ENCODE data around the gene MSMP. TPM values are rescaled to one million over a fixed set of nuclear protein-coding genes. Genes with fewer than 3 reads are reported as not detected.
A peak's percentile ranks its signal among the peaks of the same experiment; 100 is the strongest.

The MSMP gene
- total and polyA plus RNA-seq, 9 of the 15 experiments (the other 6 are each of a cell fraction or from before 2014, with no cell fraction given): 0.60 TPM; not detected in 8

DNA sequence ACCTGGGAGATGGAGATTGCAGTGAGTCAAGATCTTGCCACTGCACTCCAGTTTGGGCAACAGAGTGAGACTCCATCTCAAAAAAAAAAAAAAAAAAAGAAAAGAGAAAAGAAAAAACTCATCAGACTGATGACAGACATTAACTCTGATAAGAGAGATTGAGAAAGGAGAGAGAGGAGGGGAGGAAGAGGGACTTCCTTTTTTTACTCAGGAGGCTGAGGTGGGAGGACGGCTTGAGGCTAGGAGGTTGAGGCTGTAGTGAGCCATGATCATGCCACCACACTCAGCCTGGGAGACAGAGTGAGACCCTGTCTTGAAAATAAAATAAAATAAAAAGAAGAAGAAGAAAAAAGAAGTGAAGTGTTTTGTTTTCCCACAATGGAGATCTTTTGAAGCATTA lies 9.7 kb upstream of the MSMP start (continued):
- TF ChIP-seq MEIS2 (IDR thresholded peaks at IDR 0.05; ENCODE audit: partially characterized antibody) (peak; percentile 7), TEAD1 (CRISPR knock-in tag; IDR thresholded peaks at IDR 0.05) (no peak), KLF10 (CRISPR knock-in tag; IDR thresholded peaks at IDR 0.05) (no peak), ZBTB17 (CRISPR knock-in tag; IDR thresholded peaks at IDR 0.05) (no peak), TEAD2 (tag; IDR thresholded peaks at IDR 0.05) (no peak), ETV6 (IDR thresholded peaks at IDR 0.05; ENCODE audit: borderline replicate concordance in 1 of 2, low read depth in 2 of 2, low read length in 1 of 2) (no peak), ETV6 (CRISPR knock-in tag; IDR thresholded peaks at IDR 0.05; ENCODE audit: borderline replicate concordance) (no peak), PURB (CRISPR knock-in tag; IDR thresholded peaks at IDR 0.05; ENCODE audit: low read depth) (no peak)
- TF ChIP-seq, protein P1, sequence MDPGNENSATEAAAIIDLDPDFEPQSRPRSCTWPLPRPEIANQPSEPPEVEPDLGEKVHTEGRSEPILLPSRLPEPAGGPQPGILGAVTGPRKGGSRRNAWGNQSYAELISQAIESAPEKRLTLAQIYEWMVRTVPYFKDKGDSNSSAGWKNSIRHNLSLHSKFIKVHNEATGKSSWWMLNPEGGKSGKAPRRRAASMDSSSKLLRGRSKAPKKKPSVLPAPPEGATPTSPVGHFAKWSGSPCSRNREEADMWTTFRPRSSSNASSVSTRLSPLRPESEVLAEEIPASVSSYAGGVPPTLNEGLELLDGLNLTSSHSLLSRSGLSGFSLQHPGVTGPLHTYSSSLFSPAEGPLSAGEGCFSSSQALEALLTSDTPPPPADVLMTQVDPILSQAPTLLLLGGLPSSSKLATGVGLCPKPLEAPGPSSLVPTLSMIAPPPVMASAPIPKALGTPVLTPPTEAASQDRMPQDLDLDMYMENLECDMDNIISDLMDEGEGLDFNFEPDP (CRISPR knock-in tag; IDR thresholded peaks at IDR 0.05): no peak
- TF ChIP-seq, protein P2, sequence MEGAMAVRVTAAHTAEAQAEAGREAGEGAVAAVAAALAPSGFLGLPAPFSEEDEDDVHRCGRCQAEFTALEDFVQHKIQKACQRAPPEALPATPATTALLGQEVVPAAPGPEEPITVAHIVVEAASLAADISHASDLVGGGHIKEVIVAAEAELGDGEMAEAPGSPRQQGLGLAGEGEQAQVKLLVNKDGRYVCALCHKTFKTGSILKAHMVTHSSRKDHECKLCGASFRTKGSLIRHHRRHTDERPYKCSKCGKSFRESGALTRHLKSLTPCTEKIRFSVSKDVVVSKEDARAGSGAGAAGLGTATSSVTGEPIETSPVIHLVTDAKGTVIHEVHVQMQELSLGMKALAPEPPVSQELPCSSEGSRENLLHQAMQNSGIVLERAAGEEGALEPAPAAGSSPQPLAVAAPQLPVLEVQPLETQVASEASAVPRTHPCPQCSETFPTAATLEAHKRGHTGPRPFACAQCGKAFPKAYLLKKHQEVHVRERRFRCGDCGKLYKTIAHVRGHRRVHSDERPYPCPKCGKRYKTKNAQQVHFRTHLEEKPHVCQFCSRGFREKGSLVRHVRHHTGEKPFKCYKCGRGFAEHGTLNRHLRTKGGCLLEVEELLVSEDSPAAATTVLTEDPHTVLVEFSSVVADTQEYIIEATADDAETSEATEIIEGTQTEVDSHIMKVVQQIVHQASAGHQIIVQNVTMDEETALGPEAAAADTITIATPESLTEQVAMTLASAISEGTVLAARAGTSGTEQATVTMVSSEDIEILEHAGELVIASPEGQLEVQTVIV (CRISPR knock-in tag; IDR thresholded peaks at IDR 0.05; ENCODE audit: borderline replicate concordance): no peak

All from K562 (cell line).